GM18526 (cell line): ENCODE data around the gene CFAP54.

Experiments
- POLR2A ChIP-seq: IDR thresholded peaks from 3 replicates; pipeline ENCODE4 v1.6.1; 2011; ENCODE audit not compliant: insufficient read length; ENCODE audit errors: extremely low read depth

Gene CFAP54

DNA sequence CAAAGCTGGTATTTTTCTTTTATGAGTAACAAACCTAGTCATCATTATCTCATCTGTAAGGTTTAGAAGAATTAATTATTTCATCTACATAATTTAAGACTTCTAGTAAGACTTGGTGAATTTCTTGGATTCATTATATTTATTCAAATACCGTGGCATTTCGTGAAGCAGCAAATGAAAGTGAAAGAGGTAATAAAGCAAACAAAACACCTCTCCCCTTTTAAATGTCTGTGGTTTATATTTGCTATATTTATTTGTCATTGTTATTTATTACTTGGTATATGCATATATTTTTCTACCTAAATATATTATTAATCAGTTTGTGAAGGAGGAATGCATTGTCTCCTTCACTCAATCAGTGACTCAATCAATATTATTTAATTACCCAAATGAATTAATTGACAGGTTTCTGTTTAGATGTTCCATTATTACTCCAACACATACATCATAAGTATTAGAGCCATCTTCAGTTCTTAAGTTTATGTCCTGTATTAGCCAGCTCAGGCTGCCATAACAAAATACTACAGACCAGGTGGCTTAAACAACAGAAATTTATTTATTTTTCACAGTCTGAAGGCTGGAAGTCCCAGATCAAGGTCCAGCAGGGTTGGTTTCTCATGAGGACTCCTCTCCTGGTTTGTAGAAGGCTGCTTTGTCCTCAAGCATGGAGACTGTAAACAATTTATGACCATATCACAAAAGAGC lies 6.6 kb downstream of the CFAP54 start:
- TF ChIP-seq POLR2A: no peak

DNA sequence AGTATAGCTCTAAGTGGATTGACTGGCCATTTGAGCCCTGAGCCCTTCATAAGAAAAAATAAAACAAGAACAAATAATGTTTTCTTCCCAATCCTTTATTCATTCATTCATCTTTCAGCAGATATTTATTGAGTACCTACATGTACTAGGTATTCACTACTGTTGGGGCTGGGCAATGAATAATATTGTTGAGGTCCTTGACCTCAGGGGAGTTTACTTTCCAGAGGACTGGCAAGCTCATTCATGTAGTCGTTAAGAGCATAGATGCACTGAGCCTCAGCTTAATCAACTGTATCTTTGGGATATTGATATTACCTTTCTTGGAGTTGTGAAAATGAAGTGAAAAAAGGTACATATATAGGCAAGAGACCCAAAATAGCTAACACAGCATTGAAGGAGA lies 7.6 kb downstream of the CFAP54 start:
- no peak for TF ChIP-seq POLR2A

- TF ChIP-seq POLR2A: no peak
These were observed 8.5 kb downstream of the CFAP54 start for GRCh38 chr12:96497855-96498254.

- TF ChIP-seq POLR2A: no peak
These were observed 11.3 kb downstream of the CFAP54 start for GRCh38 chr12:96500693-96501092.

GRCh38 chr12:96501133-96501761 lies 11.9 kb downstream of the CFAP54 start:
- TF ChIP-seq POLR2A: peak; percentile 31

DNA sequence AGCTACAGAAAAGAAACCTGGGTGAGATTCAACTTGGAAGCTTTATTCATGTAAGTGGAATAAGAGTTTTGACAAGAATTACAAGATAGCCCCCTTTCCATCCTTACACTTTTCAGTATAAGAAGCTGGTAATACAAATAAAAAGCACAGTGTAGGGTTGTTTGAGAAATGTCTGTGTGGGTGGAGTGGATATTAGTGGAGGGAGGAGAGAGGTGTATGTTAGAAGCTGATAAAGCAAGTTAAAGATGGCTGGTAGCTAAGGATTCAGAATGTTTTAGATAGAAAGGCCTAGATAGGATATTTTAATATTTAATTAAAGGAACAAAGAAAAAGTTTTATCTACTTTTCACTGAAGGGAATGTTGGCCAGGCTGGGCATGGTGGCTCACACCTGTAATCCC lies 12.5 kb downstream of the CFAP54 start:
- no peak for TF ChIP-seq POLR2A

DNA sequence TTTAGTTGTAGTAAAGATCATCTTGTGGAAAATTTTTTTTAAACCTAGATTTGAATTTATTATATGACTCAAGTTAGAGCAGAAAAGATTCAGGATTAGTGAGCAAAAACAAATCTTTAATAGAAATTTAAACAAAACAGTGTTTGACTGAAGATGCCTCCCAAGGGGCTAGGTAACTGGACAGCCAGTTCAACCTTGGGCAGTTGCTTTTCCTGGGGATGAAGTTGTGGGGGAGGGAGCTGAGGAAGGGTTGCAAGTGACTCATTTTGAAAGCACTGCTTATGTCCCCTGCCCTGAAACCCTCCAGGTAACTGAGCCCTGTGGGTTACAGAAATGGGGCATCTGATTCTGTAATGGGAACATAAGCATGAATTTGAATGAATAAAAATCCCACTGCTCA lies 13.1 kb downstream of the CFAP54 start:
- TF ChIP-seq POLR2A: no peak

DNA sequence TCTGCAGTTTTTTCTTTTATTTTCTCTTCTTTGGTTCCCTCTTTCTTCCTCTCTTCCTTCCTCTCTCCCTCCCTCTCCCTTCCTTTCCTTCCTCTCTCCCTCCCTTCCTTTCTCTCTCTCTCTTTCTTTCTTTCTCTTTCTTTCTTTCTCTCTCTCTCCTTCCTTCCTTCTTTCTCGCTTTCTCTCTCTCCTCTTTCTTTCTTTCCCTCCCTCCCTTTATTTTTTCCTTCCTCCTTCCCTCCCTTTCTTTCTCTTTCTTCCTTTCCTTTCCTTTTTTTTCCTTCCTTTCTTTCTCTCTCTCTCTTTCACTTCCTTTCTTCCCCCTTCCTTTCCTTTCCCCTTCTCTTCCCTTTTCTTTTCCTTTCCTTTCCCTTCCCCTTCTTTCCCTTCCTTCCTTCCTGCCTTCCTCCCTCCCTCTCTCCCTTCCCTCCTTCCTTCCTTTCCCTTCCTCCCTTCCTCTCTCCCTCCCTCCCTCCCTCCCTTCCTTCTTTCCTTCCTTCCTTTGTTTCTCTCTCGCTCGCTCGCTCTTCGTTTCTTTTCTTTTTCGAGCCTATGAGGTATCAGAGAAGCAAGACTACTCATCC lies 13.7 kb downstream of the CFAP54 start:
- TF ChIP-seq POLR2A: no peak

DNA sequence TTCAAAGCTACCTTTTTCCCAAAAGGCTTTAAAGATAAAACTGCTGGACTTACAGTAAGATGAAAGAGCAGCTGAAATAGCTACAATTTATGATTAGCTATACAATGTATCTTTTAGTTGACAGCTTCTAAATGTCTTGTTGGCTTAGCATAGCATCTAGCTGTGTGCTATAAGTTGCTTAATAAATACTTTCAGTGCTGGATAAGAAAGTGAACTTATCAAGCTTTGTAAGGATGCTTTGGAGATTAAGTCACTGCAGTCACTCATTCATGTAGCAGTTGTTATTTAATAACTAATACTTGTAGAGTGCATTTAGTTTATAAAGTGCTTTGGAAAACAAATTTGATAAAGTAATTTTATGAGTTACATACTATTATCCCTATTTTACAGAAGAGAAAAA lies 14.6 kb downstream of the CFAP54 start:
- TF ChIP-seq POLR2A: no peak

GRCh38 chr12:96506776-96507175 lies 17.4 kb downstream of the CFAP54 start:
- no peak for TF ChIP-seq POLR2A

DNA sequence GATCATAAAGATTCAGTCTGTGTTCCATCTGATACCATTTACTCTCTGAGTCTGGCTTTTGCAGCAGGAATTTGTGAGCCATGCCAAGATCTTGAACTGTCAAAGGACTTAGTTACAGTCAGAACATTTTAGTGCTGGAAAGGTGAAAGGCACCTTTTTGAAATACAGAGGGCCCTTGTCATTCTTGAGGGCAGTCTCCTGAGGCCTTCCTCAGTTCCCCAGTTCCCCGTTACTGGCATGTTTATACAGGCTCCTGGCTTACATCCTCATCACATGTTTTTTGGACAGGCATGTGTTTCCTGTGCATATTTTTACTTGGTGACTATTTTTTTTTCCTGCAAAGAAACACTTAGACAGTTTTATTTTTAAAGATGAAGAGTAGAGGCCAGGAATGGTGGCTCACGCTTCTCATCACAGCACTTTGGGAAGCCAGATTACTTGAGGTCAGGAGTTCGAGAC lies 21.0 kb downstream of the CFAP54 start:
- no peak for TF ChIP-seq POLR2A

- no peak for TF ChIP-seq POLR2A
These were observed 23.8 kb downstream of the CFAP54 start for GRCh38 chr12:96513166-96513565.

DNA sequence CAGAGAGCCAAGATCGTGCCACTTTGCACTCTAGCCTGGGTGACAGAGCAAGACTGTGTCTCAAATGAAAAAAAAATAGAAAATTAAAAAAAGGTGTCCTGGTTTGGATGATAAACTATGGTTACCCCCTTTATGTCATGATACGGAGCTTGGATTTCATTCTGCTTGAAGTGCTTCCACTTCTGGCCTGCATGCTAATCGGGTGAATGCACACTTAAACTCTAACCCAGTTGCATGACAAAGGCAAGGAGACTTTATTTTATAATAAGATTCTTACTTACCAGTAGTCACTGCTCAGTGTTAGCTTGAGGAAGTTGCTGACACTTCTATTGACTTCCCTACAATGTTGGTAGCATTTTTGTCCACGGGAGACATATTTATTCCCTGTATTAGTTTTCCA lies 24.3 kb downstream of the CFAP54 start:
- TF ChIP-seq POLR2A: no peak

- TF ChIP-seq POLR2A: no peak
These were observed 25.0 kb downstream of the CFAP54 start for GRCh38 chr12:96514328-96514727.

DNA sequence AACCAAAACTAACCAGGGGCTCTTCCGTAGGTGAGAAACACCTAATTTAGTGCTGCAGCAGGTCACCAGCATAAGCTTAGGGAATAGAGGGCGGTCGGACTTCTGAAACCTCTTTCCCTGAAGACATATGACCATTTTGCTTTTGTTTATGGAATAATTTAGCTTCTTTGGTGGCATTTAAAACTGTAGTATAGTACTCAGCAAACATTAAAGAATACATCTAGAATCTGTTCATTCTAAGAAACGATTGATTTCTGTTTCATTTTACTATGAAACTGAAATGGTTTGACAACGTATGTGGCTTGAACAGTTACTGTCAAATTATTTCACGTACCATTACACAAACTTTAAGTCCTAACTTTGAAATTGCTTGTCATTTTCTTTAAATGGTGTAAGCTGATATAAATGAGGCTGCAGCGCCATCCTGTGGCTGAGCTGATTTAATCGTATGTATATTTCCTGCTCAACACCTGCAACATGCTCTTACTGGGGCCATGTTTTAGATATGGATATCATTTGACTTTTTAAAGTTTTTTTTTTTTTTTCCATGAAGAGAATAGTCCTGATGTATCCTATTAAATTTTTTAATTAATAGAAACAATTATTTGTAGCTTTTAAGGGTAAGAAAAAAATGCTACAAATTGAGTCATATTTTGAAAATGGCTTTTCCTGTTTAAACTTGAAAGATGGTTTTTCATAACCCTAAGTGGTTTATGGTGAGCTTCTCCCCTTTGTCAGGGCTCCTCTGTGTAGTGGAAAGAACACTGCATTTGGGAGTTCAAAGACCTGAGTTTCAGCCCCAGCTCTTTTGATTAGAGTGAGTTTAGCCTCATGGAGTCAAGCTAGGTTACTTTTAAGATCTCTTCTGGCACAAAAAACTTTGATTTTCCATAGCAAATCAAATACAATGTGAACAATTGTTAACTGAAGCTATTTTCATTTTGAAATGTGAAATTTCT lies 27.4 kb downstream of the CFAP54 start:
- TF ChIP-seq POLR2A: no peak
